Stomach (tissue), 9 donors: ENCODE results near the gene HSPH1. TPM values are rescaled to one million over a fixed set of nuclear protein-coding genes. Genes with fewer than 3 reads are reported as not detected.
A peak's percentile ranks its signal among the peaks of the same experiment; 100 is the strongest.

ENCODE experiments used
- DNase-seq, 2 donors: peaks; one replicate each; pipeline versions ENCODE4 v3.0.0 to v3.0.0-alpha.2; 2013 to 2019
- H3K27ac ChIP-seq, 5 donors: fragments of 200-600 bp in 4 of 5; sonication (generic) in 4 of 5; one replicate each; pipeline ENCODE4 v1.5.1; 2013 to 2019; ENCODE audit warnings: mild to moderate bottlenecking in 1 of 5, moderate library complexity in 1 of 5
- H3K27me3 ChIP-seq, 3 donors: fragments of 200-600 bp; sonication (generic); one replicate each; pipeline ENCODE4 v1.5.1; 2017 to 2019; ENCODE audit warnings: mixed run types in 1 of 3
- H3K36me3 ChIP-seq, 4 donors: fragments of 200-600 bp; sonication (generic); 1 replicate in 3 of 4; 2 replicates in 1 of 4; pipeline ENCODE4 v1.5.1; 2016 to 2019
- H3K4me1 ChIP-seq, 4 donors: fragments of 200-600 bp; sonication (generic); one replicate each; pipeline ENCODE4 v1.5.1; 2016 to 2019
- H3K4me3 ChIP-seq, 4 donors: fragments of 200-600 bp; sonication (generic) in 3 of 4; one replicate each; pipeline ENCODE4 v1.5.1; 2016 to 2019; ENCODE audit warnings: mild to moderate bottlenecking in 1 of 4
- H3K9me3 ChIP-seq, 4 donors: fragments of 200-600 bp; sonication (generic); one replicate each; pipeline ENCODE4 v1.5.1; 2016 to 2019
- EP300 ChIP-seq: sonication (generic); formaldehyde crosslinking; IDR thresholded peaks from one replicate; pipeline ENCODE4 v1.6.1; 2017; ENCODE audit warnings: antibody characterized with exemption
- POLR2A ChIP-seq, 4 donors: fragments of 450-650 bp; IDR thresholded peaks; one replicate each; pipeline ENCODE4 v1.6.1; 2016; ENCODE audit warnings: antibody characterized with exemption in 4 of 4, control low read depth in 2 of 4, mild to moderate bottlenecking in 1 of 4, moderate library complexity in 1 of 4
- POLR2AphosphoS5 ChIP-seq, 3 donors: sonication (generic); formaldehyde crosslinking; IDR thresholded peaks; one replicate each; pipeline ENCODE4 v1.6.1; 2016; ENCODE audit warnings: antibody characterized with exemption in 3 of 3
- WGBS, 5 donors: extraction: QIAGEN DNeasy Blood & Tissue Kit in 3 of 5; methylation state at CpG; one replicate each; pipeline versions ENCODE4 v1.1.5 to v1.1.7; 2013 to 2018; 5-methylcytosine and 5-hydroxymethylcytosine counted together
- intact Hi-C: fragments of 100-400 bp; cut with DNase I; formaldehyde crosslinking; loops from one replicate; pipeline ENCODE4 v1.15.1; 2023; ENCODE audit warnings: low total_unique reads
- polyA plus RNA-seq, 3 donors: library from polyadenylated mRNA; stranded (reverse); fragments of 200-250 nt; gene quantifications; one replicate each; pipeline ENCODE4 v1.2.3, GENCODE V29; 2013
- total RNA-seq, 5 donors: library from RNA; depleted of rRNA; stranded (reverse); fragments of >200 nt; gene quantifications; one replicate each; pipeline versions ENCODE4 v1.1.0 to v1.2.3, GENCODE V29; 2014 to 2016
- TF ChIP-seq, protein P1 (sequence below), 7 experiments: fragments of 450-650 bp in 4 of 7; fragments of 200-600 bp in 3 of 7; sonication (generic) in 3 of 7; IDR thresholded peaks; one replicate each; pipeline ENCODE4 v1.5.1; 2016 to 2019; ENCODE audit warnings: antibody characterized with exemption in 7 of 7, control low read depth in 2 of 7, mild to moderate bottlenecking in 1 of 7
- donor health status: healthy with polysubstance abuse.
- donor health status: Bipolar disorder and iron deficiency.
- donor health status: healthy.

HSPH1 gene
- total and polyA plus RNA-seq, 8 donors, result 18.6 to 49.4 (median 29.5) TPM

GRCh38 chr13:31208559-31209122 lies 46.9 kb upstream of the HSPH1 start:
- no peaks in the 10 kb centered on the region for H3K27me3 ChIP-seq
- DNase-seq, result peak in 1 of 2 donors; percentile 10
- peak overlapping the region in 4 of 5 donors; percentile 20 to 69 (median 52) for H3K27ac ChIP-seq
- TF ChIP-seq POLR2AphosphoS5 (IDR thresholded peaks at IDR 0.05) (no peak), EP300 (no peak), POLR2A (IDR thresholded peaks at IDR 0.05) (no peak)
- TF ChIP-seq, protein P1, sequence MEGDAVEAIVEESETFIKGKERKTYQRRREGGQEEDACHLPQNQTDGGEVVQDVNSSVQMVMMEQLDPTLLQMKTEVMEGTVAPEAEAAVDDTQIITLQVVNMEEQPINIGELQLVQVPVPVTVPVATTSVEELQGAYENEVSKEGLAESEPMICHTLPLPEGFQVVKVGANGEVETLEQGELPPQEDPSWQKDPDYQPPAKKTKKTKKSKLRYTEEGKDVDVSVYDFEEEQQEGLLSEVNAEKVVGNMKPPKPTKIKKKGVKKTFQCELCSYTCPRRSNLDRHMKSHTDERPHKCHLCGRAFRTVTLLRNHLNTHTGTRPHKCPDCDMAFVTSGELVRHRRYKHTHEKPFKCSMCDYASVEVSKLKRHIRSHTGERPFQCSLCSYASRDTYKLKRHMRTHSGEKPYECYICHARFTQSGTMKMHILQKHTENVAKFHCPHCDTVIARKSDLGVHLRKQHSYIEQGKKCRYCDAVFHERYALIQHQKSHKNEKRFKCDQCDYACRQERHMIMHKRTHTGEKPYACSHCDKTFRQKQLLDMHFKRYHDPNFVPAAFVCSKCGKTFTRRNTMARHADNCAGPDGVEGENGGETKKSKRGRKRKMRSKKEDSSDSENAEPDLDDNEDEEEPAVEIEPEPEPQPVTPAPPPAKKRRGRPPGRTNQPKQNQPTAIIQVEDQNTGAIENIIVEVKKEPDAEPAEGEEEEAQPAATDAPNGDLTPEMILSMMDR (IDR thresholded peaks at IDR 0.05), result no peak
- no peaks in the 10 kb centered on the region for H3K36me3 ChIP-seq
- no peak overlapping the region for H3K4me3 ChIP-seq
- WGBS, 5 donors, result 64 to 82% (median 74%) methylated on average over 12 of the region's 12 CpGs
- peaks cover 13 to 36% (median 29%) of the 10 kb centered on the region in 4 donors for H3K4me1 ChIP-seq
- no peaks in the 10 kb centered on the region for H3K9me3 ChIP-seq
- intact Hi-C loops, result no loop called here

DNA sequence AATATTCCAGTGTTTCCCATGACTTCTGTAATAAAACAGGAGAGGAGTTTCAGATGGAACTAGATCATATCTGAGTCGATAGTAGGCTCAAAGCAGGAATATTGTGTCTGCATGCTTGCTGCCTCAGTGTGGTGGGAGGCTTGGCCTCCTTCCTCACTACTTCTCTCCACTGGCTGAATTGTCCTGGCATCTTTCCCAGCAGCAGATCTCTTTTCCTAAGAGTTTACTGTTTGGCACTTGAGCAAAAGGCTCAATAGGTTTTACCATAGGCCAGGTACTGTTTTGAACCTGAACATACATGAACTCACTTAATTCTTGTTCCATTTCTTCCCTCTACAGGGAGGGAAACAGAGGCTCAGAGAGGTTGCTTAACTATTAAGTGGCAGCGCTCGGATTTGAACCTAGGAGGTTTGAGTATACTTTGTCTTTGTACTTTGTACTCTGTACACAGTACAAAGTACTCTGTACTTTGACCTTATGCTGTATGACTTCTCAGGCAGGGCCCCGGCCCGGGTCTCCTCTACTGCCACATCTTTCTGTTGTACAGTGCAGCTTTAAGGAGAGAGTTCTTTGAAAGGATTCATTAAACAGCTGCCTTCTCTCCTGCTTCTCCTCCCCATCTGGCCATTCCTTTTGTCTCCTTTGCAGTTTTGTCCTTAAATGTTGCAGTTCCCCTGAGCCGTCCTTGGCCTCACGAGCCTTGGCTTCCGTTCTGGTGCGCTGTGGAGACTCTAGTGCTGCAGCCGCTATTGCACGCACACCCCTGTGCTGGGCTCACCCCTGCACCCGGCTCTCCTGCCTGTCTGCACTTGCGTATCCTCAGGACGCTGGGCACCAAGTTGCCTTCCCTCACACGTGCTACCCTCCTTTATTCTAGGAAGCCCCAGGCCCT lies 46.2 kb upstream of the HSPH1 start:
- no peak overlapping the region for H3K4me3 ChIP-seq
- H3K9me3 ChIP-seq, result no peaks in the 10 kb centered on the region
- TF ChIP-seq EP300 (no peak), POLR2A (IDR thresholded peaks at IDR 0.05) (no peak), POLR2AphosphoS5 (IDR thresholded peaks at IDR 0.05) (no peak)
- TF ChIP-seq, protein P1 (IDR thresholded peaks at IDR 0.05), result no peak
- no peaks in the 10 kb centered on the region for H3K27me3 ChIP-seq
- H3K4me1 ChIP-seq, result peaks cover 13 to 40% (median 29%) of the 10 kb centered on the region in 4 donors
- DNase-seq, result peak in 1 of 2 donors; percentile 65
- intact Hi-C loops, result no loop called here
- 46 to 58% (median 50%) methylated on average over 15 of the region's 15 CpGs for whole genome bisulfite sequencing, 5 donors
- no peaks in the 10 kb centered on the region for H3K36me3 ChIP-seq
- peak overlapping the region in 2 of 5 donors; percentile 62 to 69 for H3K27ac ChIP-seq

- TF ChIP-seq POLR2AphosphoS5 (IDR thresholded peaks at IDR 0.05) (no peak), EP300 (no peak), POLR2A (IDR thresholded peaks at IDR 0.05) (no peak)
- TF ChIP-seq, protein P1 (IDR thresholded peaks at IDR 0.05), result no peak
- Histone ChIP-seq H3K27ac (no peak overlapping the region), H3K4me1 (peaks cover 20 to 44% (median 33%) of the 10 kb centered on the region in 4 donors), H3K4me3 (no peak overlapping the region), H3K36me3 (no peaks in the 10 kb centered on the region), H3K9me3 (no peaks in the 10 kb centered on the region), H3K27me3 (no peaks in the 10 kb centered on the region)
- intact Hi-C loops, result no loop called here
- DNase-seq, result peak in 1 of 2 donors; percentile 16
- WGBS, 5 donors, result 75 to 84% (median 80%) methylated on average over 1 of the region's 1 CpG
Measured at GRCh38 chr13:31204592-31204991, 42.9 kb upstream of the HSPH1 start.

- WGBS, 5 donors, result 47 to 60% (median 54%) methylated on average over 7 of the region's 7 CpGs
Measured at GRCh38 chr13:31201341-31202031, 39.8 kb upstream of the HSPH1 start.

More at GRCh38 chr13:31201341-31202031, 39.8 kb upstream of the HSPH1 start:
- peak in 1 of 2 donors; percentile 52 for DNase-seq
- Histone ChIP-seq H3K27ac (peak overlapping the region in 3 of 5 donors; percentile 93 to 99 (median 97)), H3K27me3 (no peaks in the 10 kb centered on the region), H3K4me3 (peak overlapping the region; percentile 68 to 94 (median 86)), H3K9me3 (no peaks in the 10 kb centered on the region), H3K36me3 (no peaks in the 10 kb centered on the region), H3K4me1 (peaks cover 6 to 31% (median 23%) of the 10 kb centered on the region in 4 donors)
- intact Hi-C loops, result no loop called here
- TF ChIP-seq POLR2AphosphoS5 (IDR thresholded peaks at IDR 0.05) (peak in 1 of 3 donors; percentile 21), POLR2A (IDR thresholded peaks at IDR 0.05) (no peak)
